GM19467 (cell line): ENCODE data around the gene ZNF536.

ENCODE experiments used
- ATAC-seq: cut with Tn5 transposase; IDR thresholded peaks from one replicate; pipeline ENCODE4 v1.9.1; 2021; ENCODE audit warnings: mild to moderate bottlenecking, moderate library complexity; ENCODE audit not compliant: unreplicated experiment

ZNF536 gene

GRCh38 chr19:30371960-30372824 is at the start of gene ZNF536:
ZNF536 (plus strand) TSS chr19:30372384; CDS start chr19:30443563, 71,179 bp downstream.
- no peak for ATAC-seq

DNA sequence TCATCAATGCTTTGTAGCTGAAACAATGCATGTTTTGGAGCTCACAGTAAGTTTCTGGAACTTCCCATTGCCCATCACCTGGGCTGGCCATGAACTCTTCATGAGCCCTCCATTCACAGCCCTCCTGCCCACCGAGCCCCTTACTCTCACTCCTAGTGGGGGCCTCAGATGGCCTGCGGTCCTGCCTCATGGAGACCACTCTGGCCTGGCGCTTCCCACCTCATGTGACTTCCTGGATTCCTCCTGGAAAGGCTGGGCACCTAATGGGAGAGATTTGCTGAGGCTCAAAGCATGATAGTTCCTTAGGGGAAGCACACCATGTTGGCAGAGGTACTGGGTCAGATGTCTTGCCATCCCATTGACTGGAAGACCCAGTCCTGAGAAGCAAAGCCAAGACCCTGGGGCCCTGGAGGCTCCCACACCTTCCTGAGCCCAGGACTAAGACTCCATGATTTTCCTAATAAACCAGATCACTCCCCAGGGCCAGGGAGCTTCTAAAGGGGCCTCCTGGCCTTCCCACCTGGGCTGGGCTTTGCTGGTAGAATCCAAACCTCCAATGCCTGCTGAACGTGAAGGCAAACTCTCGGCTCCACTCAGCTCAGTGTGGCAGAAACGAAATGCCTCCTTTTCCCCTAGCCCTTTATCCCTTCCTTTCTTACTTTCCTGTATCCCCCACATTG is 49.4 kb upstream of the ZNF536 start:
- no peak for ATAC-seq

- ATAC-seq = no peak
Measured at GRCh38 chr19:30323904-30324303, 48.3 kb upstream of the ZNF536 start.

DNA sequence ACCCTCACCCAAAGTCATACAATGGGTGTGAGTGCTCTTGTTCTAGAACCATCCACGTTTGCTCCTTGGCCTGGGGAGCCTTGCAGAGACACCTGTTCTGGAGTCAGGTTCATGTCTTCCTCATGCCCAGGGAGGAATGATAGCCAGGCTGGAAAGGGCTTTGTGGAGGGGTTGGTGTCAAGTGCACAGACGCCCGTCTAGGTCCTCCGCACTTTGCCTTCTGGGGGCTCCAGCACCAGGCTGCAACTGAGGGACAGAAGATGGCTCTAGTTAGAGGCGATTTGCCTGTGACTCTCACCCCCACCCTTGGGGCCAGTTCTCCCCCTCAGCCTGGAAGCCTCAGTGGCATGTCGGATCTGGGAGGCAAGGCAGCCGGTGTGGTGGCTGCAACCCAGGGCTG is 47.2 kb upstream of the ZNF536 start:
- ATAC-seq = no peak

GRCh38 chr19:30325676-30326392 is 46.4 kb upstream of the ZNF536 start:
- no peak for ATAC-seq

DNA sequence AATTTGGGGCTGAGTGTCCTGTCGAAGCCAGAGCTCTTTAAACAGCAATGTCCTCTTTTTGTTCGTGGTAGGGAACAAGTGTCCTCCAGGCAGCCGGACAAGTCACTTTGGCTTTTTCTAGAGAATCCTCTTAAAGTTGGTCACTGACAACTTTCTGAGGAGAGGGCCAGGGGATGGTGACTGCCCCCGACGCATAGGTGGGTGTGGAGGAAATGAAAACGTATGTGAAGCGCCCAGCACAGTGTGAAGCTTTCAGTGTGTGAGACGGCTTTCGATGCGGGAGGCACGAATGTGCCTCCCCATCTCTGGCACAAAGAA is 45.8 kb upstream of the ZNF536 start:
- no peak for ATAC-seq

GRCh38 chr19:30327331-30327730 is 44.9 kb upstream of the ZNF536 start:
- no peak for ATAC-seq

DNA sequence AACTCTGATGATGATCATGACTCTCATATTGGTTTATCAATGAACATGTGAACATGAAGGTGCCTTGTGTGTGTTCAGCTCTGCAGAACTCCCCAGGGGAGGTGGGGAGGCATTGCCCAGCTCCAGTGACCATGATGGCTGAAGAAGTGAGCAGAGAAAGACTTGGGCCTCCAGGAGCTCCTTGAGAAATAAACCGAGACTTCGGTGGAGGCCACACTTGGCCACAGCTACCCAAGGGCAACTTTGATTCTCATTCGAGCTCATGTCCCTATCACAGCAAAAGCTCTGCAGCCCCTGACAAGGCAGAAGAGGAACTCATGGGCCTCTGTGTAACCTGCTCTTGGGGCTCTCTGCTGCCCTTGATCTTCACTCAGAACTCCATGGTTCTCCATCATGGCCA is 44.1 kb upstream of the ZNF536 start:
- ATAC-seq = no peak

DNA sequence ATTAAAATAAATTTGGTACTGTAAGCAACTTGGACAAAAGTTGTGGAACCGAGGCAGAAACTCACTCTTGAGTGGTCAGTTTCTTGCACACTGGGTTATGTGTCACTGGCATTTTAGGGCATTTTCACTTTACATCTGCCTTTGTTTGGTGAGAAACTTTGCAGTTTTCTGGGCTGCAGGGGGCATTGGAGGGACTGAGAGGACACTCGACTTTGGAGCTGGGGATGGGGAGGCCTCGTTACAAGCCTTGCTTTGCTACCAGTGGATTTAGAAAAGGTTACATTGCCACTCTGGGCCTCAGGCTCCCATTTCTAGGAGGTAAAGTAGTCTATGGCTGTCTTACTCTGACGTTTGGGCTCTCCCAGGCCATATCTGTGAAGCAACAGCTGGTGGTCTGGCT is 41.9 kb upstream of the ZNF536 start:
- no peak for ATAC-seq

GRCh38 chr19:30332445-30333234 is 39.5 kb upstream of the ZNF536 start:
- no peak for ATAC-seq

DNA sequence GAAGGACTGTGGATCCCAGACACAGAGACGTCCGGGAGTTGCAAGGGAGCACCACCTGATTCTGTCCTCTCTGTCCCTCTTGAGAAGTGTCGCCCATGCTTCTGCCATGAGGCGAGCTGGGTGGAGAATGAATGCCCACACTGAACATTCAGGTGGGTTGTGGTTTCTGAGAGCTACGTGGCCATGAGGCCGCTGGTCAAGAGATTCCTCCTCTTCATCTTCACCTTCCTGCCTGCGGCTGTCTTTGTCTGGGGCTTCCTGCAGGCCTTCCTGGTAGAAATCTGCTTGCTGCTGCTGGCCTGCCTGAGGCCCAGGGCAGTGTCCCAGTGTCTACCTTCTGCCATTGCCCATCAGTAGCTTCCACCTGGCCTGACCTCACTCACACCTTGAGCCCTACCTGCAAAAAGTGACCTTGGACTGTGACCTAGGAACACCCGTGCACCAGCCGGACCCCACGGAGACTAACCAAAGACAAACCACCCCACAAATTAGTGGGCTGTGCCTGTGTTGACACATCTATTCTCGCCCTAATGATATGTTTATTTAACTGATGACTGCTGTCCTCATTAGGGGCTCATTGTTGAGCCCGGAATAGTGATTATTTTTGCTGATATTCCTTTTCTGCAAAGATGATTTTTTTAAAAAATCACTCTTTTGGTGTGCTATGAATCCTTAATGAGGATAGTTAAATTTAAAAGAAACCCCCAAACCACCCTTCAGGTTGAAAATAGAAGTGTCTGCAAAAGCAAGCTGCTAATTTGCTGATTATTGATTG is 38.7 kb upstream of the ZNF536 start:
- no peak for ATAC-seq

GRCh38 chr19:30334841-30335240 is 37.3 kb upstream of the ZNF536 start:
- no peak for ATAC-seq

GRCh38 chr19:30335306-30335886 is 36.8 kb upstream of the ZNF536 start:
- ATAC-seq = no peak

DNA sequence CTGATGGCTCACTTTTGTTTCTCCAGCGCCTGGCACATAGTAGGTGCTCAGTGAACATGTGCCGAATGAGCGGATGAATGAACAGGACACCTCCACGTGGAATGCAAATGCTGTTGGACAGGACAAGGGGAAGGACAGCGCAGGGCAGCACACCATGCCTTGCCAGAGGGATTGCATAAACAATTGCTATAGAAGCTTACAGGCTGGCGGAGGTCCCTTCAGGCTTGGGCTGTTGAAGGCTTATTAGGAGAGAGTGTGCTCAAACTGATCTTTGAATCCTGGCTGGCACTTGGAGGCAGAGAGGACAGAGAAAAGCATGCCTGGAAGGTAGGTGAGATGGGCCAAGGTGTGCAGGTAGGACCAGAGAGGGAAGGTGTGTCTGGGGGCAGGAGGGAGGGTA is 35.9 kb upstream of the ZNF536 start:
- no peak for ATAC-seq

DNA sequence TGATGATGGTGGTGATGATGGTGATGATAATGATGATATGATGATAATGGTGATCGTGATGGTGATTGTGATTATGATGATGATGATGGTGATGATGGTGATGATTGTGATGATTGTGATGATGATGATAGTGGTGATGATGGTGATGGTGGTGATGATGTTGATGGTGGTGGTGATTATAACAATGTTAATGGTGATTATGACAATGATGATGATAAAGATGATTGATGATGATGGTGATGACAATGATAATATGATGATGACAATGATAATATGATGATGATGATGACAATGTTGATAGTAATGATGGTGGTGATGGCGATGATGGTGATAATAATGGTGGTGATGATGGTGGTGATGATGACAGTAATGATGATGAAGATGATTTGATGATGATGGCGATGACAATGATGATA is 34.1 kb upstream of the ZNF536 start:
- no peak for ATAC-seq

- no peak for ATAC-seq
Measured at GRCh38 chr19:30338878-30339623, 33.1 kb upstream of the ZNF536 start.

DNA sequence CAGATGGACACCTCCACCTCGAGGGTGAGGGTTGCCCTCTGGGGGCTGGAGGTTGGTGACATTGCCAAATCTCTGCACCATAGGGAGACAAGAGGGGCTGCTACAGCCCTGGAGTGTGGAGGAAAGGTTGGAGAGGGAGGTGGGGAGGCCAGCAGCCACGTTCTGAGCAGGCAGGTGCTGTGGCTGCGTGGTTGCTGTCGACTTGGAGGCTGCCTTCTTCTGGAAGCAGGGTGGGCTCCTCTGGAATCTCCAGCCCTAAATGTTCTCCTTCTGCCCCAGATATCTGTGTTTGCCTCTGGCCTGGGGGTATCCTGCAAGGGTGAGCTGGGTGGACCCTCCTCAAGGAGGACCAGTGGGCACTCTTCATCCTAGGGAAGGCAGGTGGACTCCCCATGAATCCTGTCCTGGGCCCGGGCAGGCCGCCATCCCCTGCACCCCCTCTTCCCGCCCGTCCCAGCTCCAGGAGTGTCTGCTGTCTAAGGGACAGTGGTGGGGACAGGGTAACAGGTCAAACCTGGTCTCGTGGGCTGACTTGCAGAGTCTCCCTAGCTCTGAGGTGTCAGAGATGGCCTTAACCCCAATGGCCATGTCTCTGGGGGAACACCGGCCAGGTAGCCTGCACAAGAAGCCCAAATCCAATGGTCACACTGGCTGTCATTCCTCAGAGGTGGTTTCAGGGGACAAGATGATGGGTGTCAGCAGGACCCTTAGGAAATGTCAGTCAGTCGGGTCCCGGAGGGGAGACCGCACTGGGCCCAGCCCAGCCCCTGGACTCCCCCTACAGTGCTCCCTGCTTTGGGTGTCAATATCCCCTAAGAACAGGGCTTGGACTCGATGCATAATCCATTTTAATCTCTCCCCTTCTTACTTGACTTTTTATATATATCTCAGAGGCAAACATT is 32.3 kb upstream of the ZNF536 start:
- no peak for ATAC-seq
